GM21526 (cell line): Measurements from ENCODE around the gene ZFYVE28.

Experiments
- ATAC-seq: cut with Tn5 transposase; IDR thresholded peaks from one replicate; pipeline ENCODE4 v1.9.1; 2021; ENCODE audit warnings: moderate library complexity; ENCODE audit not compliant: unreplicated experiment, low FRiP score

Gene ZFYVE28

GRCh38 chr4:2356123-2357069, 62.0 kb downstream of the ZFYVE28 start:
- no peak for ATAC-seq

DNA sequence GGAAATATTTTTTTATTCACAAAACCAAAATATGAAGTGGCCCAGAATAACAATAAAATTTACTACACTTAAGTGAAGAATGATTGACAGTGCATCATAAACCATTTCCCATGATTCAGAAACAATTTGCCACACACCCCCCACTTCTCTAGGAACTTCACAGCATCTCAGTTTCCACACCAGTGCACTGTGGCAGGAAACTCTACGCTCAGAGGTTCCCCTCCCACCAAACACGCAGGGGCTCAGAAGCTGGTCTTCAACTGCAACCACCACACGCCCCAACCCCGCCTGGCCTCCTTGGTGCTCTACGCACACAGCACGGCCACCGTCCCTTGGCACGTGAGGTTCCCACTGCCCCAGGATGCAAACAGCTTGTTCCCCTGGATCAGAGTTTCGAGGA, 63.7 kb downstream of the ZFYVE28 start:
- ATAC-seq, result no peak

DNA sequence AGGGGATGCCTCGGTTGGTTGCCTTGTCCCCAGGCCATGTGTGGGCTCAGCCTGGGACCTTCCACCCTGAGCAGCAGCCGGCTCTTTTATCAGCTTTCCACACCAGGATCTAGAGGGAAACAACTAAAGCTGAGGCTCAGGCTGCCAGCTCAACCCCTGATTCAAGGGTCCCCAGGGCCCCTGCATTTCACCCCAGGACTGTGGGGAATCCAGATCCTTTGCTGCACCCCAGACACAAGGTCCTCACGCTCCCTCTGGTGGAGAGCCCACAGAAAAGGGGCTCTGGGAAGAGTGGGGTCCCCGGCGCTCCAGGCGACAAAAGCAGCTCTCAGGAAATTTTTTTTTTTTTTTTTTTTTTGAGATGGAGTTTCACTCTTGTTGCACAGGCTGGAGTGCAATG, 64.3 kb downstream of the ZFYVE28 start:
- ATAC-seq, result no peak

- no peak for ATAC-seq
Observed at GRCh38 chr4:2353222-2354107, 65.0 kb downstream of the ZFYVE28 start.

GRCh38 chr4:2352729-2353221, 65.7 kb downstream of the ZFYVE28 start:
- no peak for ATAC-seq

DNA sequence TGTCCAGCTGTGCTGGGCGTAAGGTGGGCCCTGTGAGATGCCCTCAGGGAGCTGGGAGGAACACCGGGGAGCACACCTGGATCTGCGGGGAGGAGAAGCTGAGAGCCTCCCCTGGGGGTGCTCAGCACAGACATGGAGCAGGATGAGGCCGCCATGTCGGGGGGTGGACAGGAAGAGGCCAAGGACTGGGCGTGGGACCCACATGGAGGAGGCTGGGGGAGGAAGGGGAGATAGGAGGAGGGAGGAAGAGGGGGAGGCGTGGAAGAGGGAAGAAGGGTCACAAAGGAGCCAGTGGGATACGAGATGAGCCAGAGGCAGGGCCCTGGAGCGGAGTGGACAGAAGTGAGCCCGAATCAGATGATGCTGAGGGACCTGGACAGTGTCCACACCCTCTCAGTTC, 66.3 kb downstream of the ZFYVE28 start:
- ATAC-seq, result no peak

GRCh38 chr4:2350982-2351381, 67.5 kb downstream of the ZFYVE28 start:
- no peak for ATAC-seq

GRCh38 chr4:2348786-2349185, 69.7 kb downstream of the ZFYVE28 start:
- ATAC-seq, result no peak

DNA sequence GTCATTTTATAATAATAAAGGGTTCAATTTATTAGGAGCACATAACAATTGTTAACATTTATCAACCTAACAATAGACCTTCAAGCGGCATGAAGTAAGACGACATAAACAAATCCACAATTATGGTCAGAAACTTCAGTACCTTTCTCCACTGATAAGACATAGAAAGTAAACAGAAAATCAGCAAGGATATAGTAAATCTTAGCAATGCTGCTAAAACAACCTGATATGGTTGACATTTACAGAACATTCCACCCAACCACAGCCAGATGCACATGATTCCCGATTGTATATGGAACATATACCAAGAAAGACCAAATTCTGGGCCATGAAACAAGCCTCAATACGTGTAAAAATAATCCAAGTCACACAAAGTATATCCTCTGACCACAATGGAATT, 71.3 kb downstream of the ZFYVE28 start:
- no peak for ATAC-seq

- no peak for ATAC-seq
Observed at GRCh38 chr4:2343476-2343875, 75.0 kb downstream of the ZFYVE28 start.

DNA sequence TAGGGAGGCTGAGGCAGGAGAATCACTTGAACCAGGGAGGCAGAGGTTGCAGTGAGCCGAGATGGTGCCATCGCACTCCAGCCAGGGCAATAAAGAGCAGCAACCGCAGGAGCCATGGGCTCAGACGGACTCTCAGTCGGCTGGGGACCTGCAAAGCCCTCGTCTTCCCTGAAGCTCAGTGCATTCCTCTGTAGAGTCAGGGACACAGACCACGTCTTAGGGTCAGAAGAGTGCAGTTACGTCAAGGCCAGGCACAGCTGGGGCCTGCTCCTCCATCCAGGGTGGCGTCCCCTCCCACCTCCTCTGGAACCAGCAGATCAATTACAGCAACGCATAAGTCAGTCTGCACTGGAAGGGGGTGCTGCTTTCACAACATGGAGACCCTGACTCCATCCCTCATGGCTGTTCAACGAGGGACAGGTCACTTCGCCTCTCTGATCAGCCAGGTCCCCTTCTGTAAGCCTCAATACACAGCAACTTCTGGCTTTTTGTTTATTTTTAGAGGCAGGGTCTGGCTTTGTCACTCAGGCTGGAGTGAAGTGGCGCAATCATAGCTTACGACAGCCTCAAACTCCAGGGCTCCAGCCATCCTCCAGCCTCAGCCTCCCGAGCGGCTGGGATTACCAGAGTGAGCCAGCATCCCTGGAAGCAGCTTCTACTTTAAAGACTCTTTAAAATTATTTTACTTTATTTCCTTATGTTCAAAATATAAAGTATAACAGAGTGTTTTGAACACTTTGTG, 76.4 kb downstream of the ZFYVE28 start:
- no peak for ATAC-seq

DNA sequence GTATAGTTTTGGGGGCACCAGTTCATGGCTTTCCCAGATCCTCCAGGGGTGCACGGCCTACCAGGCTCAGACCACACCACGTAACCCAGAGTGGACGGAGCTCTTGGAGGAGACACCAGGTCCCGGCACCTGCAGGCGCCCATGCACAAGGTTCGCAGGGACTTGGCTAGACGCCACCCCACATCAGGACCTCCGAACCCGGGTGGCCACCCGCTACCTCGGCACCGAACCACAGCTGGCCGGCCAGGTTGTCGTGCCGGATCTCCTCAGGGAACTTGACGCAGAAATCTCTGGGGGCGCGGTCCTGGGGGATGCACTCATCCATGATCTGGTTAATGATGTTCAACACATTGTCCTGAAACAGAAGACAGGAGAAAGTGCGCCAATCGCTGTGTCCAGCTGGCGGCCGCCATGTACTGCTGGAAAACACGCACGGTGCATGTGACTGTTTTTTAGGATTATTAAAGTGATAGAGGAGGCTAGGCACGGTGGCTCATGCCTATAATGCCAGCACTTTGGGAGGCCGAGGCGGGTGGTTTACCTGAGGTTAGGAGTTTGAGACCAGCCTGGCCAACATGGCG, 77.1 kb downstream of the ZFYVE28 start:
- no peak for ATAC-seq

DNA sequence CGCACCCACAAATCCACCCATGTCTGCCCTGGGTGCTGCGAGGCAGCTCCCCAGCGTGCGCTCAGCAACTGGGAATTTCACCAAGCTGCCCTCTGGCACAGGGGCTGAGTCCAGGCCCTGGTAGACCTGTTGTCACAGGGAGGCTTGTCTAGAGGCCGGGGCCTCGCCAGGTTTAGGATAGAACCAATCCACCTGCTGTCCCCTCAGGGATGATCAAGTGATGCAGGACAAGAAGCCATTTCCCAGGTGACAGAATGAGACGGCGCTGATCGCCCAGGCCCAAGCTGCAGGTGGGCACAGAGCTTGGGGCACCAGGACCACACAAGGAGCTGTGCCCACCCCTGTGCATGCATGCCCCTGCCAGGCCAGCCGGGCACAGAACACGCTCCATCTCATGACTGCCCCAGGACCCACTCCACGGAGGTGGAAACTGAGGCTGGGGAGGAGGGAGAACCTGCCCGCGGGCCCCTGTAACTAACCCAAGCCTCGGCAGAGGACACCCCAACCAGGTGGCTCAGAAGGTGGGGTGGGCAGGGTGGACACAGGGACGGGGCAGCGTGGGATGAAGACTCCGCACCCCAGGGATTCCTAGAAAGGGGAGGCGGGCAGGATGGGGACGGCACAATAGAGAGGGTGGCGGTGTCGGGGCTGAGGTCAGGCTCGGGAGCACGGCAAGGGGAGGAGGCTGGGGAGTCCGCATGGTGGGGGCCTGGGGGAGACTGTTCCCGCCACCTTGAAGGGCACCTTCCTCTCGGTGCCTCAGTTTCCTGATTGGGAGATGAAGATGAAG, 78.0 kb downstream of the ZFYVE28 start:
- ATAC-seq, result no peak

DNA sequence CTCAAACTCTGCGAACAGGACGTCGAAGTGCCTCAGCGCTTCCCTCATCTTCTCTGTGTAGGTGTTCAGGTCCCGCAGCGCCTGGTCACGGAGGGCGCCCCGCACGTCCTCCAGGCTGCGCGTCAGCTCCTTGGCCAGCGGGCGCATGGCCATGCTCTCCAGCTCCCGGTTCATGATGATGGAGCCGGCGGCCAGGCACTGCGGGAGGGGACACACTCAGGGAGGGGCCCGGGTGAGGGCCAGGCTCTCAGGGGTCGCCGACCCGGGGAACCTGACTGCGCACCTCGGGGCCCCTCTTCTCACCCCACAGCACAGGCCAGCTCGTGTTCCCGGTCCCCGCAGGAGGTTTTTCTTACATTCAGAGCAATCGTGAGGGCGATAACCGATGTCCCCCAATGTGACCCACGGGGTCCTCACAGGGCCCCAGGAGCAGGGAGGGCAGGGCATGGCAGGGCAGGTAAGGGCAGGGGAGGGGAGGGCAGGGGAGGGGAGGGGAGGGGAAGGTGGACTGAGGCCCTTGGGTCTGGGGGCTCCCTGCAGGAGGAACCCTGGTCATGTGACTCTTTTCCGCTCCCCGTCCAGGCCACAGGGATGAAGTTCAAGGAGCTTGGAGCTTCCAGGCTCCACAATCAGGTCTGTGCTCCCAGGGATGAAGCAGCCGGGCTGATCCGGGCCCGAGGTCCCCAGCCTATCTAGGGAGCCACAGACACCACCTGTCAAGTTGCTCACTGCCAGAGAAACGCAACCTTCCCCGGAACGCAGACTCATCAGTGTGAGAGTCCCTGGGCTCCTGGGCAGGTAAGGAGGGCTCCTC, 78.8 kb downstream of the ZFYVE28 start:
- no peak for ATAC-seq

DNA sequence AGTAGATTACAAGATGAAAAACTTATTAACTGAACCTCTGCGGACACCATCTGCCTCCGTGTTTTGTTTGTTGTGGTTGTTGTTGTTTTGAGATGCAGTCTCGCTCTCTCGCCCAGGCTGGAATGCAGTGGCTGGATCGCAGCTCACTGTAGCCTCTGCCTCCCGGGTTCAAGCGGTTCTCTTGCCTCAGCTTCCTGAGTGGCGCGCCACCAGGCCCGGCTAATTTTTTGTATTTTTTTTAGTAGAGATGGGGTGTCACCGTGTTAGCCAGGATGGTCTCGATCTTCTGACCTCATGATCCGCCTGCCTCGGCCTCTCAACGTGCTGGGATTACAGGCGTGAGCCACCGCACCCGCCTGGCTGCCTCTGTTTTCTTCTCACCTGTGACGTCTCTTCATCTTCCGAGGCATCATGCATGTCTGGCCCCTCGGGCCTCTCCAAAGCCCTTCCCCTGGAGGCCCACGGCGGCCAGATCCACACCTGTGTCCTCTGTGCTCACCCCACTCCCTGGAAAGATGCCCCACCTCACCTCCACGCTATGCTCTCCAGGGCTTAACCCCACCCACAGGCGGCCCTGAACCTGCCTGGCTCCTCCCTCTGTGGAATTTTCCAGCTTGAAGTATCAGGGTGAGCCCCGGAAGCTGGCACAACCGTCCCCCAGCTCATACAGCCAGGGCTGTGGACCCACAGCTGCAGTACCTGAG, 79.5 kb downstream of the ZFYVE28 start:
- no peak for ATAC-seq

DNA sequence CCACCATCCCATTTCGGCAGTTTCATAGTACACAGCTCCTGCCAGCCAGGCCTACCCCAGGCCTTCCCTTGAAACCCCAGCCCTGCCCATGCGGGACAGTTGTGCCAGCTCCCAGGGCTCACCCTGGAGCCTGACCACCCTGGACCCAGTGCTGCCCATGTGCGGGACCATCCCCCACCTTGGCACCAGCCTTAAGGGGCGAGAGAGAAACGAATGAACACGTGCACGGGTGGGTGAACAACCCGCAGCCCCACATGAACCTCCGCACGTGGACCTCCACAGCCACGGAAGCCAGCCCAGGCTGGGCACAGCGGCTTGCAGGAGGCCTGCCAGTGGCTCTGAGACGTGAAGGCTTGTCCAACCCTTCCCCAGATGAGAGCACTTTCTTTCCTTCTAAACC, 80.5 kb downstream of the ZFYVE28 start:
- no peak for ATAC-seq

DNA sequence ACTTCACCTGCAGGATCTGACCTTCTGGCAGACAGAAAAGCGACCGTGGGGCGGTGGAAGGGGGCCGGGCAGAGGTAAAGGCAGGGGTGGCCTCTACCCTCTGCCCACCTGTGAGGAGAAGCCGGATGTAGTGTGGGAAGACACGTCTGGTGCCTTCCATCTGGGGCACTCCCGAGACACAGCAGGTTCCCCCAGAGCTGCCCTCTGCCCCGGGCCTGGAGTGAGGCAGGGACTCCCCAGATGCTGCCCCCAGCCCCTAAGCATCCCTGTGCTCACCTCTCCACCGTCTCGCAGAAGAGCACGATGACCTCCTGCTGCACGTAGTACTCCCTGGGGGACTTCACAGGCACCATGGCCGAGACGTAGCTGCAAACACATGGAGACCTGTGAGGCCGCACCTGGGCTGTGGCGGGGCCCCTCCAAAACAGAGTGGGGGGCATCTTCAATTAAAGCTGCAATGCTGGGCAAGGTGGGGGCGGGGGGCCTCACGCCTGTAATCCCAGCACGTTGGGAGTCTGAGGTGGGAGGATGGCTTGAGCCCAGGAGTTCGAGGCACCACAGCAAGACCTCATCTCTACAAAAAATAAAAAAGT, 81.2 kb downstream of the ZFYVE28 start:
- ATAC-seq, result no peak

- ATAC-seq, result no peak
Observed at GRCh38 chr4:2336659-2337058, 81.8 kb downstream of the ZFYVE28 start.
